GM18502 (cell line): ENCODE data around the gene LMNTD2.

Source experiments
- ATAC-seq: cut with Tn5 transposase; IDR thresholded peaks from one replicate; pipeline ENCODE4 v1.9.1; 2021; ENCODE audit warnings: mild to moderate bottlenecking; ENCODE audit not compliant: unreplicated experiment, poor library complexity

The LMNTD2 gene

DNA sequence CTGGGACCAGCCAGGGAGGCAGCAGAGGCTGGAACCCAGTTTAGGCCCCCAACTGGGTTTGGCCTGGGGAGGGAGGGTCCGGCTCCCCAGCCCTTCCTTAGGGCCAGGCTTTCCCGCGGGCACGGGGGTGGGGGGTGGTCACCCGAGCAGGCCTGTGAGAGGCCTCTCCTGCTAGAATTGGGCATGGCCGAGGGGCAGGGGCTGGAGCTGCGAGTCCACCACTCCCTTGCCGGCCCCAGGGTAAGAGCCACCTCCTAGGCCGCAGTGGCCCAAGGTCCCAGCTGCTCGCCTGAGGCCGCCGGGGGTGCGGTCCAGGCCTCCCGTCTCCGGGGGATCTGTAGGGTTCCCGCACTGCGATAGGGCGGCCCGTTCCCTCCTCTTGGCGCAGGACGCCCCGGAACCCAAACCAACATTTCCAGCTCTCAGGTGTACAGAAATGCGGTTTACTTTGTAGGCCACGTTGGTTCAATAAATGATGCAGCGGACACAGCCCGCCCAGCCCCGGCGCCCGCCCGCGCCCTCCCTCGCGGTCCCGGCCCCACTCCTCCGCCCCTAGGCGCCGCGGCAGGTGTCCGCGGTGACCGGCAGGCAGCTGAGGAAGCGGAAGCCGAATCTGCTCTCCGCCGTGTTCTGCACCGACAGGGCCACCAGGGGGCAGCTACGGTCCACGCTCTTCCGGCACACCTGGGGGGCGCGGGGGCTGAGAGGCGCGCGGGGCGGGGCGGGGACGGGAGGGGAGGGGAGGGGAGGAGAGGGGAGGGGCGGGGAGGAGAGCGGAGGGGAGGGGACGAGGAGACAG, 5.9 kb downstream of the LMNTD2 start:
- ATAC-seq = no peak

DNA sequence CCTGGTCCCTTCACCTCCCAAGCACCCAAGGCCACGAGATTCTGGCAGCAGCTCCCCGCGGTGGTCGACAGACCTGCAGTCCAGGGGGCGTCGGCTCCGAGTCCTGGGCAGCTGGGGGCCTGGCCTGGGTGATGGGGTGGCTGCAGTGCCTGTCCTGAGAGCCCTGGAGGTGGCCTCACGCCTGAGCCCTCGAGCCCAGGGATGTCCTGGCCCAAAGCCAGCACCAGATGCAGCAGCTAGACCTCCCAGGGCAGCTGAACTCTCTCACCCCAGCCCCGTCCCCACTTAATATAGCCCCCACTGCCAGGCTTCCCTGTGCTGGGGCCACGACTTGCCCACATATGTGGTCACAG, 6.6 kb downstream of the LMNTD2 start:
- no peak for ATAC-seq

DNA sequence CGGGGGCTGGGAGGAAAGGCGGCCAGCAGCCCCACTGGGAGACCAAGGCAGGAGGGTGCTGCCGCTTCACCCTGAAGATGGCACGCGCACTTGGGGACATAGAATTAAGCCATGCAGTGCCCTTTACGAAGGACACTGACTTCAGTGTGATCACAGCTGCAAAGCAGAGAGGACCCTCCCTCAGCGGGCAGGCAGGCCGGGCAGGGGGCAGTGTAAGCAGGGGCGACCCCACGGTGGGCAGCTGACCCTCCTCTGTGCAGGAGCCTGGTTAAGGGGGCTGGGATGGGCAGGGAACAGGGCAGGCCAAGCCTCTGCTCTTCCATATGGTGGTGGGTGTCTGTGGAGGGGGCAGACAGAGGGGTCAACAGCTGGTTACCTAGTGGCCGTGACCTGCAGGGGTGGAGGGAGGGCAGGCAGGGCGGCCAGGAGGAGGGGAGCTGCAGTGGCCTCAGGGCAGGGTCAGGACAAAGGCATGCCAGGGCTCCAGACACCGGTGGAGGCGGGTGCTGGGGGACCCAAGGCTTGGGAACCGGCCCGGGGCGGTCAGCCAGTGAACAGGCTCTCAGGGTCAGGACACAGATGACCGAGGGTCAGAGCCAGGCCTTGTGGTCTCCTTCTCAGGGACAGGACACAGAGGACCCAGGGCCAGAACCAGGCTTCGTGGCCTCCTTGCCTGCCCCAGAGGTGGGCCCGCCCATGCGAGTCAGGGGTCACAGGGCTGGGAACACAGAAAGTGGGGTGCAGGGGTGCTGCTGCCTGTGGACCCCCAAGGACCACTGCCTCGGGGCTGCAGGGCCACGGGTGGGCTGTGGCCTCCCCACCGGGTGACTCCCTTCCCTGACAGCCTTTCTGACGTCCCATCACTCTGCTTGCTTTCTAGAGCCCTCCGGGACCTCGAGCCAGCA, 7.2 kb downstream of the LMNTD2 start:
- no peak for ATAC-seq

DNA sequence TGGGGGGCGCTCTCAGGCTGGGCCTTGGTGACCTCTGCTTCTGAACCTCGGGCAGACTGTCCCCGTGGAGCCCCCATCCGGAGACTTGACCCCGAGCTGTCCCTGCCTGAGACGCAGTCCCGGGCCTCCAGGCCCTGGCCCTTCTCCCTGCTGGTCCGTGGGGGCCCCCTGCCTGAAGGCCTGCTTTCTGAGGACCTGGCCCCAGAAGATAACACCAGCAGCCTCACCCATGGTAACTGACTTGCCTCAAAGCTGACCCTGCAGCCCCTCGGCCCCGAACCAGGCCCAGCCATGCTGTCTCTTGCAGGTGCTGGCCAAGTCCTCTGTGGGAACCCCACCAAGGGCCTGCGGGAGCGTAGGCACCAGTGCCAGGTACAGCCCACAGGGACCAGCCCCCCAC, 8.9 kb downstream of the LMNTD2 start:
- ATAC-seq = no peak

DNA sequence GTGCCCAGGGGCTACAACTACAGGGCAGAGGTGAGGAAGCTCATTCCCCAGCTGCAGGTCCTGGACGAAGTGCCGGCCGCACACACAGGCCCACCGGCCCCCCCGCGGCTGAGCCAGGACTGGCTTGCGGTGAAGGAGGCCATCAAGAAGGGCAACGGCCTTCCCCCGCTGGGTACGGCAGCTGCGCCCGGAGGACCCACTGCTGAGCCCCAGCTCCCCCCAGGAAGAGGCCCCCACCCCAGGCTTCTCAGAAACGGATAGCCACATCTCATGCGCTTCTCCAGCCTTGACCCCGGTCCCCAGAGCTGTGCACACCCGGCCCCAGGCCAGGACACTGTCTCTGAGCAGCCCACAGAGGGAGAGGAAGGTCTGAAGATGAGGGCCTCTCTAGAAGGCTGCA, 9.4 kb downstream of the LMNTD2 start:
- ATAC-seq = no peak

DNA sequence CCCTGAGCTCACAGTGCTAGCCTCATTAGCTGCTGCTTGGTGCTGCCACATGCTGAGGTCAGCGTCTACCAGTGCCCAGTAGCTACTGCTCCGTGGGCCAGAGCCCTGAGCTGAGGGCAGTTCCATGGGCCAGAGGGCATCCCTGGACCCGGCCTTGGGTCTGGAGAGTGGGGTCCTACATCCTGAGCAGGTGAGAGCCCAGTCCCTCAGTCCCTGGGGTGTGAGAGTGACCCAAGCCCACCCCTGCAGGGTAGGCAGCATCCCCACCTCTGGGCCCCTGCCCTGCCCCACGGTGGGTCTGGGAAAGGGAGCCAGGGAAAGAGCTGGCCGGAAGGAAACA, 9.8 kb downstream of the LMNTD2 start:
- ATAC-seq = no peak

DNA sequence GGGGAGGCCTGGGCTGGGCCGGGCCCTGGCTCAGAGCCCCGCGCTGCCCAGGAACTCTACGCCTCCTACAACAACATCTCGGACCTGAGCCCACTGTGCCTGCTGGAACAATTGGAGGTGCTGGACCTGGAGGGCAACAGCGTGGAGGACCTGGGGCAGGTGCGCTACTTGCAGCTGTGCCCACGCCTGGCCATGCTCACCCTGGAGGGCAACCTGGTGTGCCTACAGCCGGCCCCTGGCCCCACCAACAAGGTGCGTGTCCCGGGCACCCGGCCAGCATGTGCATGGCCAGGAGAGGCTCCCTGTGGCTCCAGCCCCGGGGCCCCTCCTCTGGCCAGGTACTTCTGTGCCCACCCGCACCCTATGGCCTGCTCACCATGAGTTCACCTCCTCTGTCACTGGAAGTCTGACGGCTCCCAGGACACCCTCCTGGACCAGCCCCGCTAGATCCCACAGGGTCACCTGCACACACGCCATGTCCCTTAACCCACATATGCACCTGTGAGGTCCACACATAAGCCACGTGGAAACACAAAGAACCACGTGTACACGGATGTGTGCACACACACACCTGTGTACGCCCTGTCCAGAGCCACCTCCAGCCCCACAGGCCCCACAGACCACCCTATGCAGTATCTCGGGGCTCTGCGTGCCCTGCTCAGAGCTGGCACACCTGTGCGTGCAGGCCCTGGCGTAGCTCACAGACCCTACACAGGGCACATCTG, 10.4 kb downstream of the LMNTD2 start:
- ATAC-seq = no peak

DNA sequence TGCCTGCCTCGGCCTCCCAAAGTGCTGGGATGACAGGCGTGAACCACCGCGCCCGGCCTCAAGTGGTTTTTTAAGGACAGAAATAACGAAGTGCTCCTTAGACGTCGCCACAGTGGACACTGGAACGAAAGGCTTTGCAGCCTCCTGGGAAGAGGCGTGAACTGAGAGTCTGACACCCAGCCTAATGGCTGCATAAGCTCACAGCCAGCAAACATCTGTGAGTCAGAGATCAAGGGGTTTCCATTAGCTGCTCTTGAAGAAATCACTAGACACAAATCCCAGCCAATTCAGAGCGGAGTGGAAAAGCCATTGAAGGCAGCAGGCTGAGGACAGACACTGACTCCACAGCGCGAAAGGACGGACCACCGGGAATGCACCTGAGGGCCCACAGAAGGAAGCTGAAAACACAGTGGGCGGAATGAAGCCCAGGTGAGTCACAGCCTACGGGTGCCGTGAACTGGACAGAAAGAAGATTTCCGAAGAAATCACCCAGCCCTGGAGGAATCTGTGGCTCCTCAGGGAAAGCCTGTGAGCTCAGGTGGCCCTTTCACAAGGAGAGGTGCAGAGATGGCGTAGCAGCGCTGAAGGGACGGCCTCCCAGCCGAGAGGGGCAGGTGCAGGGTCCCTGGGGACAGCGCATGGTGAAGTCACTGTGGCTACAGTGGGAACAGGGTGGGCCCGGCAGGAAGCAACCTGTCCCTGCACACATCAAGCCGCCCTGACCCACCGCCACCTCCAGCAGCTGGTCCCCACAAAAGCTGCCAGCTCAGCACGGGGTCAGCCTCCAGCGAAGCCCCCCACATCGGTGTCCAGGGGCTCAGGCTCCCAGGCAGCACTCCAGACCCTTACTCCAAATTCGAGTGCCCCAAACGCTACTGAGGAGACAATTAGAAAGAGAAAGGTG, 11.6 kb downstream of the LMNTD2 start:
- no peak for ATAC-seq

DNA sequence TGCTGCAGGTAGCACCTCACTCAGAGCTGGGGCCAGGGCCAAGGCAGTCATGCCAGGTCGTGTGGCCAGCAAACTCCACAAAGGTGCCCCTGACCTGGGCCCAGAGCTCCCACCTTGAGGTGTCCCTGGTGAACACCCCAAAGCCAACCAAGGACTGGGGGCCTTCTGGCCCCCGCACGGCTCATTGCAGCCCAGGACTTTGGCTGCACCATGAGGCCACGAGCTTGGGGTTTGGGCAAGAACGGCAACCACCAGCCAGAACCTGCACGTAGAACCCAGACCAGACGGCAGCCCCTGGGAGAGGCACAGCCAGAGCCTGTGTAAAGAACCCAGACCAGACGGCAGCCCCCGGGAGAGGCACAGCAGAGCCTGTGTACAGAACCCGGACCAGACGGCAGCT, 15.4 kb downstream of the LMNTD2 start:
- no peak for ATAC-seq

DNA sequence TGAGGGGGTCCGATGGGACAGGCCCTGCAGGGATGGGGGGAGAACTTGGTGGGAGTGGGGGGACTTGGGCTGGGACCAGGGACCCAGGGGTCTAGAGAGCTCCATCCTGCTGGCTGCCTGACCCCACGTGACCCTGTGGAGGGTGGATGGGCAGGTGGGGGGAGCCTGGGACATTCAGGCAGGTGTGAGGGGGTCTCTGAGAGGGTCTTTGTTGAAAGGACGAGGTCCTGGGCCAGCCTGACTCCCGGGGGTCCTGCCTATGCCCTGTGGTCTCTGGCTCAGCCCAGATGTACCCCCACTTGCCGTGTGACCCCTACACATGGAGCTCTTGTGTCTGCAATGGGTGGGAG, 15.7 kb downstream of the LMNTD2 start:
- ATAC-seq = no peak

DNA sequence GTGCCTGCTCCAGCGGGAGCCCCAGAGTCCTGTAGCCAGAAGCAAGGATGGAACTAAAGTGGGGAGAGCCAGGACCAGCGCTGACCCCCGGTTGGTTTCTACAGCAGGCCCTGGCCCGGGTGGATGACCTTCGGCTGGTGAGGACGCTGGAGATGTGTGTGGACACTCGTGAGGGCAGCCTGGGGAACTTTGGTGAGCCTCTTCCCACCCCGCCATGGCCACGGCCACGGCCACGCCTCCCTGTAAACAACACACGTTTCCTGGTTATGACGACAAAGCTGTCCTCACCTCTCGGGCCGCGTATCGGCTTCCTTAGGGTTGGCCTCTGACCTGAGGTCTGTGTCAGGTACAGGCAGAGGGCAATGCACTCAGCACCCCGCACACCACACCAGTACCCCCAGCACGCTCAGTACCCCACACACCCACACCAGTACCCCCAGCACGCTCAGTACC, 19.1 kb downstream of the LMNTD2 start:
- ATAC-seq = no peak

DNA sequence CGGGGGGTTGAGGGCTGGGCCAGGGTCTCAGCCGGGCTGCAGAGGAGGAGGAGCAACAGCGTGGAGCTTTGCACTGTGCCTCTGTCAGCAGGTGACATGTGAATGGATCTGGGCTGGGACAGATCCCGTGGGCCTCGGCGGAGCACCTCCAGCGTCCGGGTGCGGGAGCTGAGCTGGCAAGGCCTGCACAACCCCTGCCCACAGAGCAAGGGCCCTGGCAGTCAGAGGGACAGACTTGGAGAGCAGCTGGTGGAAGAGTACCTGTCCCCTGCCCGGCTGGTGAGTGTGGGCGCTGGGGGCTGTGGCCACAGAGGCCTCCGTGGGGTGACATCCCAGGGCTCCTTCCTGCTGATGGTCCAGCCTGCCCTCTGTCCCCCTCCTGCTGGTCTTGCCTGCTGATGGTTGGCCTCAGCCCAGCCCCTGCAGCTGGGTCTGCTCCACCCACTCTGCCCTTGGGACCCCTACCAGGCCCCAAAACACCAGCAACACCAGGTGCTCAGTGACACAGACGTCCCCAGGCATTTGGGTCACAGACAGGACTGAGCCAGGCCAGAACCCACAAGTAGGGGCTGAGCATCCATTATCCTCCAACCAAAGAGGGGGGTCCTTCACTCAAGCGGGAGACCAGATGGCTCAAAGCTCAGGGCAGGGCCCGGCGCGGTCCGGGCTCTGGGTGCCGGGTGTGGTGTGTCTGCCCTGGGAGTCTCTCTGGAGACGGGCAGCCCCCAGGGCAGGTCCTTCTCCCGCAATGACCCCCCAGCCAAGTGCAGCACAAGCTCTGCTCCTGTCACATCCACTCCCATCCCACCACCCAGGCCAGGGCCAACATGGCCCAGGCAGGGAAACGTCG, 19.7 kb downstream of the LMNTD2 start:
- no peak for ATAC-seq

DNA sequence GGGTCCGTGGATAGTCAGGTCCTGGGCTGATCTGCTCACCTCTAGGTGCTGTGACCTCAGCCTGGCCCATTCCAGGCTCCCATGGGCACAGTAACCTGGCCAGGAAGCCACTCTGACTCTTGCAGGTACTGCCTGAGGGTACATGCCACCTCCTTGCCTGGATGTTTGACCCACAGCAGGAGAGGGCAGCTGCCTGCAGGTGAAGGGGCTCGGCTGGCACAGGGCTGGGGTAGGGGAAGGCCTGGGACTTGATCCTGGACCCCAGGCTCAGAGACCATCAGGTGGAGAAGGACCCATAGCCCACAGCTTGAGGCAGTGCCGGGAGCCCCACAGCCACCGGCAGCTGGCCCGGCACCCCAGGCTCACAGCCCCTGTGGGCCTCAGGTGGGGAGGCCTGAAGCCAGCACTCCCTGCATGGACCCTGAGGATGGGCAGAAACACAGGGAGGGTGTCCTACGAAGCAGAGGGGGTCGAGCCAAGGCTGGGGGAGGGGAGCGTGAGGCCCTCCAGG, 20.5 kb downstream of the LMNTD2 start:
- ATAC-seq = no peak

DNA sequence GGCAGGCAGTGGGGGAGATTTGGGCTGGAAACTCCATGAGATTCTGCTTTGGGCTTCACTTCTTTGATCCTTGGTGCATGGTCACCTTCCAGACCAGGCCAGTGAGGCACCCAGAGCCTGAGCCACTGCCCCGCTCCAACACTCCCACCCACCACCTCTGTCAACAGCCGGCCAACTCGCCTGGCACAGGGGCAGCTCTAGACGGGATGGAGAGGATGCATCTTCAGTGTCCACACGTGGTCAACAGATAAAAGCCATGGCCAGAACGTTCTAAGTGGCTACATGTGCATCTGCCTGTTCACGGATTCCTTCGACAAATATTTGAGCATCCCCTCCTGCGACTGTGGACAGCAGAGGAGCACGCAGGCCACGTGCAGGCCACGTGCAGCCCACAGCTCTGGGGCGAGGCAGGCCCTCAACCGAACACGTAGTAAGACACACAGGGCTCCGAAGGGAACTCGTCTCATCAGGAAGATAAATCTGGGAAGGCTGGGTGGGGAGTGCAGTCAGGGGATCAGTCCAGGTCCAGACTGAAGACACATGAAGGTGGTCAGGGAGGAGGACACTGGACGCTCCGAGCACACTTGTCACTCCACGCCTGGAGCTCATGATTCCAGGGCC, 22.0 kb downstream of the LMNTD2 start:
- ATAC-seq = no peak

DNA sequence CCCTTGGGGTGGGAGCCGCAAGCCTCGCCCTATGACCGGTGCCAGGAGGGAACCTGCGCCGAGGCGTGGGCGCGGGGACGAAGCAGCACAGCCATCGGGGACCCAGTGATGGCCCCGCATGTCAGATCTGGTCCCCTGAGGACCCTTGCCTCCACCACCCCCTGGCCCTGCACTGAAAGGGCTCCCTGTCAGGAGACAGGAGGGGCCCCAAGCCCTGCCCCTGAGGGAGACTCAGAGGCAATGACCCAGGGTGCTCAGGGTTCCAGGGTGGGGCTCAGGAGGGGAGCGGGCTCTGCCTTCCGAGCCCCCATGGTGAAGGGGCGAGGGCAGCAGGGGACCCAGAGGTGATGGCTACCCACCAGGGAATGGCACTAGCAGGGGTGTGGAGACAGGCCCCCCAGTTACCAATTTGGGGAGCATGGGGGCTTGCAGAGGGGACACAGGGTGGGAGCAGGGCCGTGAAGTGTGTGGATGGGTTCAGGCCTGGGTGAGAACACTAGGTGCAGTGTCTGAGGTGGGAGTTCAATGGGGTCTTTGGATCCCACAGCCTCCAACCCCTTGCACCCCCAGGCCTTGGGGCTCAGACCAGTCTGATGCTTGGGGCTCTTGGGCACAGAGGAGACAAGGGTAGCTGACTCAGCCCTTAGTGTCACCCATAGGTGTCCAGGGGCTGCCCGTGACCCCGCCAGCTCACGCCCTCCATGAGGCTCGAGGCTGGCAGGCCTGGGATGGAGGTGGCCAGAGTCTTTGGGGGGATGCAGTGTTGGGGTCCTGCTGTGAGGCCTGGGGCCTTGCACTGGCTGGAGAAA, 22.7 kb downstream of the LMNTD2 start:
- ATAC-seq = no peak

DNA sequence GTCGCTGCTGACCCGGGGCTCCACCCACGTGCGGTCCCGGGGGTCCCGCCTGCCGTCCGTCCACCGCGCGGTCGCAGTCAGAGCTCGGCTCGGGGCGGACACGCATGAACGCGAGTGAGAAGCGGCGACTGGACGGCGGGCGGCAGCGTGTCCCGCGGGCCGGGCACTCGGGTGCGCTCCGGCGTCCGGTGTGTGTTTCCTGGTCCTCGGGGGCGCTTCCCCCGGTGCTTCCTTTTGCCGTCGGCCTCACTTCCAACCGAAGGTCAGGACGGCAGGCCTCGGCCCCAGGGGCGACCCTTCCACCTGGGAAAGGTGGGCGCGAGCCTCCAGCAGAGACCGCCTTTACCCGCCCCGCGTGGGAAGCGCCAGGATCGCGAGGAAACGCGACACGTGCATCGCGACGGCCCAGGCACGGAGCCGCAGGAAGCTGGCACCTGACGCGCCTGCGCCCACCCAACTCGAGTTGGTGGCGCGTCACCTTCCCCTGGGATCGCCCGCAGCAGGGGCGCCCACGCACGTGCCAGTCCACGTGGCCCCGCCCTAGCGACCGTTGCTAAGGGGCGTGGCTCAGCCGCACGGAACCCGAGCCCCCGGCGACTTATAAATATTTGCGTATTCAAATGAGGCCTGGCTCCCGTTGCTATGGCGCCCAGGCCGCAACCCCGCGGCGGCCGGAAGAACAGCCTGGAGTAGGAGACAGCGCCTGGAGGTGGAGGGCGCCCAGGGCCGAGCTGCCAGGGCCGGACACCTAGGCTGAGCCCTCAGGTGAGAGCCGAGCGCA, 23.5 kb downstream of the LMNTD2 start, which contains the start of gene LRRC56:
Gene LRRC56 (plus strand): TSS at position 687 of the 781 bp plus-strand sequence. CDS start 3,158 bp downstream, outside the sequence.
- ATAC-seq = peak; percentile 55
